K562 (cell line): ENCODE data around the gene AGRN.

ENCODE experiments used
- ATF2 ChIP-seq: sonication (generic); formaldehyde crosslinking; IDR thresholded peaks from 2 replicates; pipeline ENCODE4 v1.8.1; 2022; ENCODE audit warnings: missing genetic modification reagents
- CEBPZ ChIP-seq: fragments of 150-350 bp; IDR thresholded peaks from 2 replicates; pipeline ENCODE4 v1.6.1; 2014; ENCODE audit warnings: low read depth, mild to moderate bottlenecking, low read length, borderline replicate concordance
- CTCF ChIP-seq, 3 experiments: IDR thresholded peaks in 2 of 3; conservative IDR thresholded peaks in 1 of 3; 2 replicates each; pipeline ENCODE4 v1.5.1; 2011 to 2012; ENCODE audit warnings: low read length in 3 of 3, mild to moderate bottlenecking in 3 of 3, control low read depth in 2 of 3, improper control_type of control experiment in 1 of 3, inconsistent platforms in 1 of 3, low read depth in 1 of 3, mixed read lengths in 1 of 3, moderate library complexity in 1 of 3; ENCODE audit not compliant: insufficient read depth in 2 of 3
- ETS1 ChIP-seq: conservative IDR thresholded peaks from 2 replicates; pipeline ENCODE4 v1.6.1; 2011; ENCODE audit warnings: low read depth, mild to moderate bottlenecking, low read length; ENCODE audit not compliant: control insufficient read depth
- EZH2 ChIP-seq: IDR thresholded peaks from 2 replicates; pipeline ENCODE4 v1.6.1; 2012; ENCODE audit warnings: low read depth, mild to moderate bottlenecking, inconsistent platforms, low read length, borderline replicate concordance
- MEF2D ChIP-seq: conservative IDR thresholded peaks from 2 replicates; pipeline ENCODE4 v1.6.1; 2016; ENCODE audit warnings: low read depth, missing genetic modification characterization, missing compliant biosample characterization
- NFIC ChIP-seq: fragments of 450-650 bp; IDR thresholded peaks from 2 replicates; pipeline ENCODE4 v1.6.1; 2017; ENCODE audit warnings: mild to moderate bottlenecking, inconsistent platforms
- NR3C1 ChIP-seq: sonication (generic); formaldehyde crosslinking; IDR thresholded peaks from 2 replicates; pipeline ENCODE4 v1.8.1; 2022; ENCODE audit warnings: missing genetic modification reagents
- ZFP91 ChIP-seq: sonication (generic); formaldehyde crosslinking; IDR thresholded peaks from 2 replicates; pipeline ENCODE4 v1.8.0; 2022; ENCODE audit warnings: mild to moderate bottlenecking, missing genetic modification reagents
- ZNF23 ChIP-seq: fragments of 250-450 bp; sonication (Bioruptor Pico); IDR thresholded peaks from 2 replicates; pipeline ENCODE4 v1.4.0; 2020; ENCODE audit warnings: mild to moderate bottlenecking
- ZNF263 ChIP-seq: sonication (generic); formaldehyde crosslinking; IDR thresholded peaks from 2 replicates; pipeline ENCODE4 v1.8.0; 2022; ENCODE audit warnings: mild to moderate bottlenecking, missing genetic modification reagents, borderline replicate concordance

GRCh38 chr1:1045129-1045528 lies 25.2 kb downstream of the AGRN start:
- TF ChIP-seq NR3C1, result no peak
- TF ChIP-seq MEF2D (tag), result no peak
- no peak for TF ChIP-seq ZNF23 (CRISPR knock-in tag)
- TF ChIP-seq CEBPZ, result no peak
- no peak for TF ChIP-seq CTCF (IDR thresholded peaks at IDR 0.05 in 2 of 3, conservative IDR thresholded peaks at IDR 0.05 in 1 of 3; ENCODE audit: insufficient read depth in 2 of 3, low read depth in 1 of 3, low read length in 3 of 3)
- no peak for TF ChIP-seq ZNF263 (CRISPR knock-in tag)
- TF ChIP-seq EZH2, result no peak
- no peak for TF ChIP-seq ZFP91 (CRISPR knock-in tag)
- TF ChIP-seq NFIC, result no peak
- no peak for TF ChIP-seq ETS1
- TF ChIP-seq ATF2 (CRISPR knock-in tag), result no peak
